Erythroblast (primary cell): ENCODE results near the gene JMJD8.

ENCODE experiments used
- GATA1 ChIP-seq: IDR thresholded peaks from 2 replicates; pipeline ENCODE4 v1.6.1; 2011; ENCODE audit warnings: low read depth, mild to moderate bottlenecking, control low read depth, low read length, moderate library complexity
- POLR2A ChIP-seq: IDR thresholded peaks from 2 replicates; pipeline ENCODE4 v1.6.1; 2011; ENCODE audit warnings: mild to moderate bottlenecking, low read length

GRCh38 chr16:695355-696089 is 11.4 kb upstream of the JMJD8 start:
- TF ChIP-seq POLR2A (no peak), GATA1 (no peak)
